GM10847 (cell line): Measurements from ENCODE around the gene MAP4K1.

Experiments
- POLR2A ChIP-seq: IDR thresholded peaks from 2 replicates; pipeline ENCODE4 v1.6.1; 2011; ENCODE audit not compliant: insufficient read length; ENCODE audit errors: extremely low read depth

The MAP4K1 gene

DNA sequence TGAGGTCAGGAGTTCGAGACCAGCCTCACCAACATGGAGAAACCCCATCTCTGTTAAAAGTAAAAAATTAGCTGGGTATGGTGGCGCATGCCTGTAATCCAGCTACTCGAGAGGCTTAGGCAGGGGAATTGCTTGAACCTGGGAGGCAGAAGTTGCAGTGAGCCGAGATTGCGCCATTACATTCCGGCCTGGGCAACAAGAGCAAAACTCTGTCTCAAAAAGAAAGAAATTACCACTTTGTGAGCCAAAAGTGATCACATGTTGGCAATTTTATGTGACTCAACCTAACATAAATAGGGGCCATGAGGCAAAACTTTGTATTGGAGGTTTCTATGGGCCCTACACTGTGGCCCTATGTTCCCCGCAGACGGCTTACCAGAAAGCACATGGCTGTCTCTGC, 72.2 kb downstream of the MAP4K1 start:
- no peak for TF ChIP-seq POLR2A

GRCh38 chr19:38544569-38545315, 73.0 kb downstream of the MAP4K1 start:
- TF ChIP-seq POLR2A: no peak

- no peak for TF ChIP-seq POLR2A
Measured at GRCh38 chr19:38543807-38544568, 73.8 kb downstream of the MAP4K1 start.

GRCh38 chr19:38543286-38543806, 74.4 kb downstream of the MAP4K1 start:
- TF ChIP-seq POLR2A: no peak

DNA sequence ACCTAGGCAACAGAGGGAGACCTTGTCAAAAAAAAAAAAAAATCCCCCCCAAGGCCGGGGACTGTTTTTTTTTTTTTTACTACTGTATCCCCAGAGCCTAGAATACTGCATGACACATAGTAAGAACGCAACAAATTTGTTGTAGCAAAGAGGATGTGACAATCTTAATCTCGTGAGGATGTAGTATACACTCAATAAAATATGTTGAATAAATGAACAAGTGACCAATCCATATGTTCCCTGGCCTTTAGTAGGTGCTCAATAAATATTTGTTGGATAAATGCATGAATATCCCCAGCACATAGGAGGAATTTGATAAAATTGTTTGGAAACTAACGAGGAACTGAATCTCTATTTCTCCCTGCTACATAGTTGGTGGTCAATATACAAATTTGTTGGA, 75.7 kb downstream of the MAP4K1 start:
- no peak for TF ChIP-seq POLR2A

GRCh38 chr19:38539751-38540150, 78.0 kb downstream of the MAP4K1 start:
- TF ChIP-seq POLR2A: no peak

DNA sequence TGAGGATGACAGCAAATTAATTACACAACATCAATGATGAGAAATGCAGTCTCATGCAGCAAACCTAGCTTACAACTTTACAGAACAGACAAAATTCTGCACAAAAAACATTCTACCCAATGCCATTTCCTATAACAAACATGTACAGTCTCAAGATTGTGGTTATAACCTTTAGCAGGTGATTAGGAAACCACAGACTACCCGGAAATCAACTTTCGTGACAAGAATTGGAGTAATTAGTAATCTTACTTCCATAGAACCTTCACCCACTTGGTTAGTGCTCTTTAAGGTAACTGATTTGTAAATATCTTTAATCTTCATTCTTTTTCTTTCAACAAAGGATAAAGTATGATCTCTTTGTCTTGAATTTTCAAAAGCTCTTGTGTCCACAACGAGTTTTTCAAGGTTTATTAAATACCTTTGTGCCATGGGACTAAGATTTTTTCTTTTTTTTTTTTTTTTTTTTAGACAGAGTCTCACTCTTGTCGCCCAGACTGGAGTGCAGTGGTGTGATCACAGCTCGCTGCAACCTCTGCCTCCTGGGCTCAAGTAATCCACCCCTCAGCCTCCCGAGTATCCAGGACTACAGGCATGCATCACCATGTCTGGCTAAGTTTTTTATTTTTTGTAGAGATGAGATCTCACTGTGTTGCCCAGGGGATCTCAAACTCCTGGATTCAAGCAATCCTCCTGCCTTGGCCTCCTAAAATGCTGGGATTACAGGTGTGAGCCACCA, 78.8 kb downstream of the MAP4K1 start:
- TF ChIP-seq POLR2A: no peak

- TF ChIP-seq POLR2A: no peak
Measured at GRCh38 chr19:38538386-38538785, 79.4 kb downstream of the MAP4K1 start.
